Endodermal cell (in vitro differentiated cells): ENCODE results near the gene CNIH1. TPM values are rescaled to one million over a fixed set of nuclear protein-coding genes. Genes with fewer than 3 reads are reported as not detected.

ENCODE experiments used
- DNase-seq: peaks from one replicate; pipeline ENCODE4 v3.0.0-alpha.2; 2017
- H3K27ac ChIP-seq: 2 replicates; pipeline ENCODE4 v1.5.1; 2013; ENCODE audit warnings: mild to moderate bottlenecking, low read depth, low read length, moderate library complexity
- H3K27me3 ChIP-seq: 2 replicates; pipeline ENCODE4 v1.6.1; 2013; ENCODE audit warnings: mild to moderate bottlenecking, low read length, moderate library complexity; ENCODE audit not compliant: insufficient read depth, control insufficient read depth, poor library complexity, severe bottlenecking
- H3K36me3 ChIP-seq: 2 replicates; pipeline ENCODE4 v1.7.0; 2013; ENCODE audit warnings: mild to moderate bottlenecking, low read length, moderate library complexity; ENCODE audit not compliant: control insufficient read depth, insufficient read depth
- H3K4me1 ChIP-seq: one replicate; pipeline ENCODE4 v1.7.0; 2013; ENCODE audit warnings: low read length; ENCODE audit not compliant: control insufficient read depth, insufficient read depth
- H3K4me3 ChIP-seq: 2 replicates; pipeline ENCODE4 v1.5.1; 2013; ENCODE audit warnings: mild to moderate bottlenecking, low read length, moderate library complexity
- H3K9ac ChIP-seq: 2 replicates; pipeline ENCODE4 v1.6.1; 2013; ENCODE audit warnings: mild to moderate bottlenecking, low read length, moderate library complexity; ENCODE audit not compliant: poor library complexity, severe bottlenecking; ENCODE audit errors: extremely low read depth
- H3K9me3 ChIP-seq: 2 replicates; pipeline ENCODE4 v1.6.1; 2013; ENCODE audit warnings: mild to moderate bottlenecking, low read length, moderate library complexity; ENCODE audit not compliant: control insufficient read depth
- H3K27ac Mint-ChIP-seq: 2 replicates; pipeline ENCODE4 v1.8.0; 2020; ENCODE audit warnings: mixed read lengths
- H3K27me3 Mint-ChIP-seq: 2 replicates; pipeline ENCODE4 v1.8.0; 2021; ENCODE audit warnings: mild to moderate bottlenecking, mixed read lengths; ENCODE audit not compliant: insufficient read depth
- H3K36me3 Mint-ChIP-seq: 2 replicates; pipeline ENCODE4 v1.8.0; 2020; ENCODE audit warnings: low read depth, mixed read lengths
- H3K4me1 Mint-ChIP-seq: 2 replicates; pipeline ENCODE4 v1.8.0; 2020; ENCODE audit warnings: mixed read lengths
- H3K4me3 Mint-ChIP-seq: 2 replicates; pipeline ENCODE4 v1.8.0; 2020; ENCODE audit warnings: mild to moderate bottlenecking, moderate library complexity, mixed read lengths
- H3K9me3 Mint-ChIP-seq: 2 replicates; pipeline ENCODE4 v1.8.0; 2020; ENCODE audit warnings: mild to moderate bottlenecking, mixed read lengths
- CTCF ChIP-seq: fragments of 200-600 bp; sonication (generic); conservative IDR thresholded peaks from 2 replicates; pipeline ENCODE4 v1.5.0; 2021; ENCODE audit warnings: antibody characterized with exemption, mild to moderate bottlenecking
- WGBS, 2 experiments: methylation state at CpG; one replicate each; pipeline versions ENCODE4 v1.1.5 to v1.1.7; 2013; ENCODE audit warnings: missing lambda C conversion rate in 2 of 2, mixed read lengths in 1 of 2; ENCODE audit not compliant: insufficient coverage in 1 of 2, insufficient read length in 1 of 2; 5-methylcytosine and 5-hydroxymethylcytosine counted together
- total RNA-seq, 2 donors: library from RNA; stranded (reverse); fragmentation: NEBNext Ultra II Directional in 1 of 2; extraction: Animal tissue kit (Norgen Biotek cat#: 25700) in 1 of 2; gene quantifications; 2 replicates in 1 of 2; 3 replicates in 1 of 2; pipeline ENCODE4 v1.2.1, GENCODE V29; 2021

The CNIH1 gene
- total RNA-seq, 2 donors from 2014 or later = 77.9 to 82.7 TPM

GRCh38 chr14:54377501-54377900, 63.7 kb downstream of the CNIH1 start:
- no peak for TF ChIP-seq CTCF
- Mint-ChIP-seq H3K9me3 (peaks cover 2% of the 10 kb centered on the region), H3K4me1 (peaks cover 11% of the 10 kb centered on the region), H3K27ac (no peak overlapping the region), H3K27me3 (no peaks in the 10 kb centered on the region), H3K4me3 (no peak overlapping the region), H3K36me3 (no peaks in the 10 kb centered on the region)
- Histone ChIP-seq H3K36me3 (no peaks in the 10 kb centered on the region), H3K27ac (no peak overlapping the region), H3K4me3 (no peak overlapping the region), H3K9ac (no peak overlapping the region), H3K9me3 (no peaks in the 10 kb centered on the region), H3K4me1 (no peaks in the 10 kb centered on the region), H3K27me3 (no peaks in the 10 kb centered on the region)
- WGBS, 2 experiments = 67% methylated on average over 5 to 7 of the region's 7 CpGs
- DNase-seq = peak; percentile 69

GRCh38 chr14:54374117-54374884, 66.9 kb downstream of the CNIH1 start:
- Mint-ChIP-seq H3K4me1 (peaks cover 22% of the 10 kb centered on the region), H3K9me3 (no peaks in the 10 kb centered on the region), H3K4me3 (no peak overlapping the region), H3K27me3 (no peaks in the 10 kb centered on the region), H3K36me3 (no peaks in the 10 kb centered on the region), H3K27ac (no peak overlapping the region)
- Histone ChIP-seq H3K9ac (no peak overlapping the region), H3K27ac (no peak overlapping the region), H3K27me3 (no peaks in the 10 kb centered on the region), H3K9me3 (no peaks in the 10 kb centered on the region), H3K4me3 (no peak overlapping the region), H3K4me1 (no peaks in the 10 kb centered on the region), H3K36me3 (no peaks in the 10 kb centered on the region)
- WGBS, 2 experiments = 83 to 94% methylated on average over 3 to 4 of the region's 7 CpGs
- DNase-seq = no peak
- TF ChIP-seq CTCF = no peak

Other genes starting within 250 kb of the CNIH1 start
- 10 to 100 TPM; 31.5 to 39.8 TPM for gene CDKN3, start 44.4 kb downstream of the CNIH1 start, total RNA-seq
- 10 to 100 TPM; 86.2 to 96.5 TPM for gene GMFB, start 47.6 kb upstream of the CNIH1 start, total RNA-seq
- gene CGRRF1, start 68.5 kb upstream of the CNIH1 start, total RNA-seq = 10 to 100 TPM; 17.8 to 19.3 TPM
- gene SAMD4A, start 125.8 kb upstream of the CNIH1 start, total RNA-seq = 1 to 10 TPM; 1.9 to 8.0 TPM